NCI-H82 treated with DMSO at 0.1 percent for 48 hours (cell line): ENCODE results near the gene ZFAND3.
"Not testable (repeated sequence)": the region's sequence is repeated elsewhere in the genome, so short reads cannot be mapped to it uniquely, and the experiment has no call there.

Experiments
- DNase-seq: peaks from one replicate; lab custom pipeline; 2025; ENCODE audit not compliant: unreplicated experiment; lab: John Stamatoyannopoulos, UW

ZFAND3 gene

GRCh38 chr6:37990762-37991525 lies 171.4 kb downstream of the ZFAND3 start:
- DNase-seq = peak; percentile 58

GRCh38 chr6:37992749-37993148 lies 173.2 kb downstream of the ZFAND3 start:
- no peak for DNase-seq

GRCh38 chr6:37993194-37993593 lies 173.7 kb downstream of the ZFAND3 start:
- not testable (repeated sequence) for DNase-seq

GRCh38 chr6:37993596-37993995 lies 174.1 kb downstream of the ZFAND3 start:
- no peak for DNase-seq

- DNase-seq = peak; percentile 15
Observed at GRCh38 chr6:37994223-37994622, 174.7 kb downstream of the ZFAND3 start.

- DNase-seq = no peak
Observed at GRCh38 chr6:37998366-37998765, 178.8 kb downstream of the ZFAND3 start.

GRCh38 chr6:38001386-38001785 lies 181.9 kb downstream of the ZFAND3 start:
- no peak for DNase-seq

GRCh38 chr6:38004908-38005307 lies 185.4 kb downstream of the ZFAND3 start:
- no peak for DNase-seq

- DNase-seq = no peak
Observed at GRCh38 chr6:38011937-38012336, 192.4 kb downstream of the ZFAND3 start.

GRCh38 chr6:38012573-38012972 lies 193.0 kb downstream of the ZFAND3 start:
- peak; percentile 57 for DNase-seq

- DNase-seq = no peak
Observed at GRCh38 chr6:38015341-38015740, 195.8 kb downstream of the ZFAND3 start.

GRCh38 chr6:38016824-38017223 lies 197.3 kb downstream of the ZFAND3 start:
- DNase-seq = no peak

- DNase-seq = no peak
Observed at GRCh38 chr6:38018755-38019165, 199.2 kb downstream of the ZFAND3 start.

GRCh38 chr6:38020593-38020992 lies 201.1 kb downstream of the ZFAND3 start:
- peak; percentile 30 for DNase-seq

- peak; percentile 55 for DNase-seq
Observed at GRCh38 chr6:38021029-38021428, 201.5 kb downstream of the ZFAND3 start.

GRCh38 chr6:38021571-38021970 lies 202.0 kb downstream of the ZFAND3 start:
- no peak for DNase-seq

GRCh38 chr6:38022688-38023087 lies 203.2 kb downstream of the ZFAND3 start:
- DNase-seq = no peak

GRCh38 chr6:38024908-38025307 lies 205.4 kb downstream of the ZFAND3 start:
- DNase-seq = no peak

- DNase-seq = no peak
Observed at GRCh38 chr6:38025451-38025850, 205.9 kb downstream of the ZFAND3 start.

- no peak for DNase-seq
Observed at GRCh38 chr6:38027685-38028373, 208.3 kb downstream of the ZFAND3 start.

- DNase-seq = no peak
Observed at GRCh38 chr6:38030380-38030779, 210.9 kb downstream of the ZFAND3 start.

- no peak for DNase-seq
Observed at GRCh38 chr6:38032797-38033196, 213.3 kb downstream of the ZFAND3 start.
